HG02759 (cell line): ENCODE measurements around the gene RNU1-2.
"Not testable (repeated sequence)": the region's sequence is repeated elsewhere in the genome, so short reads cannot be mapped to it uniquely, and the experiment has no call there.

Source experiments
- ATAC-seq: cut with Tn5 transposase; IDR thresholded peaks from one replicate; pipeline ENCODE4 v1.9.1; 2021; ENCODE audit warnings: mild to moderate bottlenecking, moderate library complexity; ENCODE audit not compliant: unreplicated experiment

The RNU1-2 gene

GRCh38 chr1:16906873-16907272 lies 11.1 kb downstream of the RNU1-2 start:
- ATAC-seq: no peak

GRCh38 chr1:16907870-16908758 lies 12.3 kb downstream of the RNU1-2 start:
- ATAC-seq: no peak

- not testable (repeated sequence) for ATAC-seq
Measured at GRCh38 chr1:16911851-16912721, 16.3 kb downstream of the RNU1-2 start.

DNA sequence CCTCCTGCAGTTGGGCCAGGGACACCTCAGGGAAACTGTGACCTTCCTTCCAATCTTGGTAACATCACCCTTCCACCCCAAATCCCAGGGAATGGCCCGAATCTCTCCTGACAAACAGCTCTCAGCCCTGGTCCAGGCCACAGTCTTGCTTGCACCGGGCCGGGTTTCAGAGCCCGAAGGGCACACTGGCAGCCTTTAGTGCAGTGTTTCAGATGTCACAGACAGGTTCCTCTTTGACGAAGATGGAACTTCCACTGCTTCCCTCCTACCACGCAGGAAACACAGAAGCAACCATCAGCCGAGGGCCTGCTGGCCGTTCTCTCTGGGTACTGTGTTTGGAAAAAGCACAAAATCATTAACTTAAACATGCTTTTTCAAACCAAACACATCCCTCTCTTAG lies 17.0 kb downstream of the RNU1-2 start:
- ATAC-seq: not testable (repeated sequence)

DNA sequence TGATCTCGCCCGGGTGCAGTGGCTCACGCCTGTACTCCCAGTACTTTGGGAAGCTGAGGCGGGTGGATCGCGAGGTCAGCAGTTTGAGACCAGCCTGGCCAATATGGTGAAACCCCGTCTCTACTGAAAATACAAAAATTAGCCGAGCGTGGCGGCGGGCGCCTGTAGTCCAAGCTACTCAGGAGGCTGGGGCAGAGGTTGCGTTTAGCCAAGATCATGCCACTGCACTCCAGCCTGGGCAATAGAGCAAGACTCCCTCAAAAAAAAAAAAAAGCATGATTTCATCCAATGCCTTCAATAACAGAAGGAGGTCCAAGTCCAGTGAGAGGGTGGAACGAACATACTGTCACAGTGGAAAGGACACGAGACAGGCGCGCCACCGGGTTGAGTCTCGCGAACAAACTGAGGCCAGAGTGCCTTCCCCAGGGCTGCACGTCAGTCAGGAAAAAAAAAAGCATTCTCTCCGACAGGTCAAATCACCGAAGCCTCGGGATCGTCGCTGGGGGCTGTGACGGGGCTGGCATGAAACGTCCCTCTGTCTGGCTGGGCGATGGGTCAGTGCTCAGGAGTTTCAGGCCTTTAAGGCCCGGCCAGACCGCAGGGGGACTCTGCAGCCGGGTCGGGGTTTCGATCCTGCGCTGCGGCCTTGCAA lies 17.5 kb downstream of the RNU1-2 start:
- no peak for ATAC-seq

GRCh38 chr1:16913833-16914662 lies 18.3 kb downstream of the RNU1-2 start:
- ATAC-seq: peak; percentile 93

- not testable (repeated sequence) for ATAC-seq
Measured at GRCh38 chr1:16914928-16915626, 19.3 kb downstream of the RNU1-2 start.

DNA sequence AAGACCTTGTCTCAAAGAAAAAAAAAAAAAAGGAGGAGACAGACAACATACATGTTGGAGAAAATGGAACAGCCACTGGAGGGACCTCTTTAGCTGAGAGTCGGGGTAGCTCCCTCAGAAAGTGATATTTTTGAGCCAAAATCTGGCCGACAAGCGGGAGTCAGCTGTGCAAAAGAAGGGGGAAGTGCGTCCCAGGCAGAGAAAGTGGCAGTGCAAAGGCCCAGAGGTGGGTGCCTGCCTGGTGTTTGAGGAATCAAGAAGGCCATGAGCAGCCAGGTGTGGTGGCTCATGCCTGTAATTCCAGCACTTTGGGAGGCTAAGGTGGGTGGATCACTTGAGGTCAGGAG lies 19.8 kb downstream of the RNU1-2 start:
- no peak for ATAC-seq

GRCh38 chr1:16916036-16916880 lies 20.5 kb downstream of the RNU1-2 start:
- not testable (repeated sequence) for ATAC-seq

DNA sequence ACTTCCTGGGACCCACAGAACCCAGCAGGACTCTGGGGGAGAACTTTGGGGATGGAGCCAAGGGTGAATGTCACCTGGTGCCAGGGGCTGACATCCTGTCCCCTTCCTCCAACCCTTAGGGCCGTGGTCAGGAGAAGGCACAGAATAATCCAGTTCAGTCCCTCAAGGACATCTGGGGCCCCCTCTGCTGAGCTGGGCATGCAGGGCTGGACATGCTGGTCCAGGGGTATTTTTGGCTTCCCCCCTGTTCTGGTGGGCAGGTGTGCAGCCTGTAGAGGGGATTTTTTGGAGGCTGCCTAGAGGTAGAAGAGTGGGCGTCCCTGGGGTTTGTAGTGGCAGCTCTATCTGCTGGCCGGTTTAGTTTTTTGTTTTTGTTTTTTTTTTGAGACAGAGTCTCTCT lies 22.6 kb downstream of the RNU1-2 start:
- ATAC-seq: no peak

DNA sequence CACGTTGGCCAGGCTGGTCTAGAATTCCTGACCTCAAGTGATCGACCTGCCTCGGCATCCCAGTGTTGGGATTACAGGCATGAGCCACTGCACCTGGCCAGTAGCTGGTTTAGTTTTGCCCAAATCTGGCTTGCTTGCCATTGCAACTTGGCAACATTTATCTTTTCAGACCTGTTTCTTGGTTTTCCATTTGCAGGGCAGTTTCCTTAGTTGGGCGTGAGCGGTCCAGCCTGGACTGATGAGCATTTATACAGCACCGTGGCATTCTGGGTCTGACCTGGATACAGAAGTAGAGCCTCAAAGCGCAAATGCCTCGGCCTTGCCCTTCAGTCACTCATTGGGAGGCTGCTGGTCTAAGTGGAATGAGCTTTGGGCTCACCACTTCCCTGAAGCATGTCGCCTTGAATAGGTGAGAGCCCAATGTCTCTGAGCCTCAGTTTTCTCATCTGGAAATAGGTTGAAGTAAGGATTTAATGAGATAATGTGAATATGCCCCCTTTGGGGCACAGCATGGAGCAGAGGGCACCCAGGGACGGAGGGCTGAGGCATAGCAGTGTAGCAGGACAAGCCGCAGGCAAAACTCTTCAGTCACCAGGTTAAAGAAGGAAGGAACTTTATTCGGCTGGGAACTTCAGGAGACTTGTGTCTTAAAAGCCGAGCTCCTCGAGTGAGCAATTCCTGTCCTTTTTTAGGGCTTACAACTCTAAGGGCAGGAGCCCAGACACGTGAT lies 23.3 kb downstream of the RNU1-2 start:
- not testable (repeated sequence) for ATAC-seq

- ATAC-seq: no peak
Measured at GRCh38 chr1:16920951-16921350, 25.2 kb downstream of the RNU1-2 start.

DNA sequence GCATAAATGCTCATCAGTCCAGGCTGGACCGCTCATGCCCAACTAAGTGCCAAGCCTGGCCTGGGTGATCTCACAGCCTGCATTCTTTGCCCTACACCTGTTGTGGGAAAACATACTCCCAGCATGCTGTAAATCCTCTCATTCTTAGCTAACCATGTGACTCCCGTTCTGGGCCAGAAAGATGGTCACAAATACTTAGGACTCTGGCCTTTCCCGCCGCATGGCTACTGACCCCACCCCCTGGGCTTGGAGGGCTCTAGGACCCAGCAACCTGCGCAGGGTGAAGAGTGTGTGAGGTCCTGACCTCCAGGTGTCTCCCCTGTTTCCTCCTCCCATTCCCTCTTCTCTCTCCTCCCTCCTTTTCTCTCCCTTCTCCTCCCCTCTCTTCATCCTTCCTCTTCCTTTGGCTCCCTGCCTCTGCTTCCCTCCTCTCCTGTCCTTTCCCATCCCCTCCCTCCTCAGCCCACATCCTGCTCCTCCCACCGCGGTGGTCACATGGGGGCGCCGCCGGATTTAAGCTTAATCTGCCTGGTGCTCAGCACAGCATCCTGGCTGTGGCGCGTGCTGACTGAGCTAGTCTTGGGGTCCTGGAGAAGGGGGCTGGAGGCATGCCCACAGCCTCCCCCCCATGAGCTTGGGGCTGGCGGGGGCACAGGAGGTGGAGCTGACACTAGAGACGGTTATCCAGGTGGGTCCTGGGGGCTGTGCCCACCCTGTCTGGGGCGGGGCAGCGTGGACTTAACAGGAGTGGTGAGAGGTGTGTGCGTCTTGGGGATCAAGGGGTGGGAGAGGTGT lies 25.8 kb downstream of the RNU1-2 start, which contains the start of gene CROCC:
Gene CROCC (plus strand): TSS at position 541 of the 795 bp plus-strand sequence. CDS start 88 bp downstream, at position 629.
- no peak for ATAC-seq

DNA sequence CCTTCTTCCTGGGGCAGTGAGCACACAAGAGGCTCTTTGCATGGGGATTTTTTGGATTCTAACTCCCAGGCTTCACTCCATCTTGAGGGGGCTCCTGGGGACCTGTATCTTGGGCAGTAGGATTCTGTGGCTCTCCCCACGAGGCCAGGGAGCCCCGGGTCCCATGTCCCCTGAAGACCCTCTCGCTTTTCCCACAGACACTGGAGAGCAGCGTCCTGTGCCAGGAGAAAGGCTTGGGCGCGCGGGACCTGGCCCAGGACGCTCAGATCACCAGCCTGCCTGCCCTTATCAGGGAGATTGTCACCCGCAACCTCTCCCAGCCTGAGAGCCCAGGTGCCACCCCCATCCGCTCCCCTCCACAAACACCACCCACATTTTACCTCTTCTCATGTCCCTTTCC lies 26.7 kb downstream of the RNU1-2 start:
- no peak for ATAC-seq

DNA sequence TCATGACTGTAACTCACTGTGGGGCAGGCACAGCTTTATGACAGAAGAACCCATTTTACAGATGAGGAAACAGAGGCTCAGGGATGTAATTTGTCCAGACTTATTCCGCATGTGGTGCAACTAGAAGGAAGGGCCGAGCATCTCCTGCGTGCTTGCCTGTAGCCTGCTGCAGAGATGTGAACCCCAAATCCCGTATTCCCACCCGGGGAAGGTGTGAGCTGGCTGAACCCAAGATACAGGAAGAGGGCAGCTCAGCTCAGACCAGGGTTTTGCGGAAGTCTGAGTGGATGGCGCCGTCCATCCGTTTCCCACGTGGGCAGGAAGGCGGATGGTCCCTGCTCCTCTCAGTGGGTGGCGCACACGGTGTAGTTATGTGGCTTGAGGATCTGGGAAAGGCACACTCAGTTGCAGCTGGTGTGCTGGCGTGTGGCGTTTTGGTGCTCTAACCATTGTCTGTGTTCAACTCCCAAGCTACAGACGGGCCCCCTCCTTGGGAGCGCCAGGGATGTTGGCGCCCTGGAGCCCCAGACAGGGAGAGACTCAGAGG lies 27.2 kb downstream of the RNU1-2 start:
- no peak for ATAC-seq

- ATAC-seq: no peak
Measured at GRCh38 chr1:16924216-16924918, 28.6 kb downstream of the RNU1-2 start.
